ENCODE measurements around the gene EME1. TPM values are rescaled to one million over a fixed set of nuclear protein-coding genes. Genes with fewer than 3 reads are reported as not detected.
A peak's percentile ranks its signal among the peaks of the same experiment; 100 is the strongest.
"Not testable (repeated sequence)": the region's sequence is repeated elsewhere in the genome, so short reads cannot be mapped to it uniquely, and the experiment has no call there.

Gene EME1
- total and polyA plus RNA-seq, 8 donors, result 0.19 to 0.94 (median 0.41) TPM; not detected in 2

DNA sequence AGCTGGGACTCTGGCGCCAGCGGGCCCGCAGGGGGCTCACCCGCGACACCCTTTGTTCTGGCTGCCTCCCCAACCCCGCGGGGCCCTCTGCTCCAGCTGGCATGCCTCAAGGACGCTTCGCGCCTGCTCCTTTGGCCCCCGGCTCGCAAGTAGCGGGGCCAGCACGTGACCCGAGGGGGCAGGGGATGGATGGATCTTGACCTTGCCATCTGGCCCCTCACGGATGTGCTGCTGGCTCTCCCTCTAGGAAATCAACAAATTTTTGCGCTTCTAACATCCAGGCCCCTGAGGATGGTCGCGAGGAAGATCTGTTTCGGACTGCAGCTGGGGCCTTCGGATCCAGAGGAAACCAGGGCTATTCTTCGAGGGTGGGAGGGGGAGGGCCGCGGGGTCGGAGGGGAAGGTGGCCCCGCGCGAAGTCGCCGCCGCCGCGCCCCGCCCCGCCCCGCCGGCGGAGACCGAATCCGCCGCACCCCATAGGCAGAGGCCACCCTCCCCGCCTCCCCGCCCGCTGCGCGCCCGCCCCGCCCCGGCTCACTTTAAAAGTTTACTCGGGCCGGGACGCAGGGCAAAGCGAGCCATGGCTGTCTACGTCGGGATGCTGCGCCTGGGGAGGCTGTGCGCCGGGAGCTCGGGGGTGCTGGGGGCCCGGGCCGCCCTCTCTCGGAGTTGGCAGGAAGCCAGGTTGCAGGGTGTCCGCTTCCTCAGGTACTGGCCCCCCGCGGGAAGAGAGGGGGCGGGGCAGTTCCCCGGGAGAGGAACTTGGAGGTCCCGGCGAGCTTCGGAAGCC, 52.8 kb downstream of the EME1 start, which contains the start of gene ACSF2:
Gene ACSF2, plus strand, starts transcription at position 537 of the 790 bp plus-strand sequence. Its CDS starts 44 bp downstream, at position 581.
- ATAC-seq, result peak; percentile 87 to 92 (median 88)
- Histone ChIP-seq H3K27ac (peak within 1 kb of the TSS; percentile 39 to 76 (median 64)), H3K4me3 (peak within 1 kb of the TSS; percentile 58 to 72 (median 65)), H3K4me1 (peaks cover 12 to 40% (median 34%) of the 10 kb centered on the region in 3 donors), H3K36me3 (no peaks in the 10 kb centered on the region), H3K9me3 (no peaks in the 10 kb centered on the region), H3K27me3 (no peaks in the 10 kb centered on the region)
- no peak for FAIRE-seq
- peak; percentile 70 to 90 (median 77) for DNase-seq
- WGBS, 2 donors, result 0 to 1% methylated on average over 57 to 70 of the region's 70 CpGs
- intact Hi-C loops (cut with DNase I), result no loop called here
- TF ChIP-seq, protein P1, sequence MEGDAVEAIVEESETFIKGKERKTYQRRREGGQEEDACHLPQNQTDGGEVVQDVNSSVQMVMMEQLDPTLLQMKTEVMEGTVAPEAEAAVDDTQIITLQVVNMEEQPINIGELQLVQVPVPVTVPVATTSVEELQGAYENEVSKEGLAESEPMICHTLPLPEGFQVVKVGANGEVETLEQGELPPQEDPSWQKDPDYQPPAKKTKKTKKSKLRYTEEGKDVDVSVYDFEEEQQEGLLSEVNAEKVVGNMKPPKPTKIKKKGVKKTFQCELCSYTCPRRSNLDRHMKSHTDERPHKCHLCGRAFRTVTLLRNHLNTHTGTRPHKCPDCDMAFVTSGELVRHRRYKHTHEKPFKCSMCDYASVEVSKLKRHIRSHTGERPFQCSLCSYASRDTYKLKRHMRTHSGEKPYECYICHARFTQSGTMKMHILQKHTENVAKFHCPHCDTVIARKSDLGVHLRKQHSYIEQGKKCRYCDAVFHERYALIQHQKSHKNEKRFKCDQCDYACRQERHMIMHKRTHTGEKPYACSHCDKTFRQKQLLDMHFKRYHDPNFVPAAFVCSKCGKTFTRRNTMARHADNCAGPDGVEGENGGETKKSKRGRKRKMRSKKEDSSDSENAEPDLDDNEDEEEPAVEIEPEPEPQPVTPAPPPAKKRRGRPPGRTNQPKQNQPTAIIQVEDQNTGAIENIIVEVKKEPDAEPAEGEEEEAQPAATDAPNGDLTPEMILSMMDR (IDR thresholded peaks at IDR 0.05), result no peak

DNA sequence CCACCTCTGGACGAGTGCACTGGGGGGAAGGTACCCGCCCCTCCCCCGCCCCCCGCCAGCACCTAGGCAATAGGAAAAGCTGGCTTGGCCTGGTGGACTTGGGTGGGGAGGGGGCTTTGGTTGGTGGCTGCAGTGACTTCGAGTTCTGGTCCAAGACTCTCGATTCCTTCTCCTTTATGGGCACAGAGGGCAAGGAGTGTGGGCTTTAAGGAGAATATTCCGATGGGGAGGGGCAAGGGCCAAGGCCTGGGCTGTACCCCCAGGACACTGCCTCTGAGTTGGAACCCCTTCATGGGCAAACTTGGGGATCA, 53.4 kb downstream of the EME1 start:
- ATAC-seq (no peak), DNase-seq (no peak), FAIRE-seq (no peak)
- peak overlapping the region; percentile 39 to 76 (median 64) for H3K27ac ChIP-seq
- H3K9me3 ChIP-seq, result no peaks in the 10 kb centered on the region
- TF ChIP-seq, protein P1 (IDR thresholded peaks at IDR 0.05), result no peak
- no peaks in the 10 kb centered on the region for H3K36me3 ChIP-seq
- 3% methylated on average over 7 of the region's 7 CpGs for WGBS, 2 donors
- intact Hi-C loops (cut with DNase I), result no loop called here
- H3K4me3 ChIP-seq, result peak overlapping the region; percentile 58 to 72 (median 65)
- H3K4me1 ChIP-seq, result peaks cover 12 to 39% (median 29%) of the 10 kb centered on the region in 3 donors
- H3K27me3 ChIP-seq, result no peaks in the 10 kb centered on the region

DNA sequence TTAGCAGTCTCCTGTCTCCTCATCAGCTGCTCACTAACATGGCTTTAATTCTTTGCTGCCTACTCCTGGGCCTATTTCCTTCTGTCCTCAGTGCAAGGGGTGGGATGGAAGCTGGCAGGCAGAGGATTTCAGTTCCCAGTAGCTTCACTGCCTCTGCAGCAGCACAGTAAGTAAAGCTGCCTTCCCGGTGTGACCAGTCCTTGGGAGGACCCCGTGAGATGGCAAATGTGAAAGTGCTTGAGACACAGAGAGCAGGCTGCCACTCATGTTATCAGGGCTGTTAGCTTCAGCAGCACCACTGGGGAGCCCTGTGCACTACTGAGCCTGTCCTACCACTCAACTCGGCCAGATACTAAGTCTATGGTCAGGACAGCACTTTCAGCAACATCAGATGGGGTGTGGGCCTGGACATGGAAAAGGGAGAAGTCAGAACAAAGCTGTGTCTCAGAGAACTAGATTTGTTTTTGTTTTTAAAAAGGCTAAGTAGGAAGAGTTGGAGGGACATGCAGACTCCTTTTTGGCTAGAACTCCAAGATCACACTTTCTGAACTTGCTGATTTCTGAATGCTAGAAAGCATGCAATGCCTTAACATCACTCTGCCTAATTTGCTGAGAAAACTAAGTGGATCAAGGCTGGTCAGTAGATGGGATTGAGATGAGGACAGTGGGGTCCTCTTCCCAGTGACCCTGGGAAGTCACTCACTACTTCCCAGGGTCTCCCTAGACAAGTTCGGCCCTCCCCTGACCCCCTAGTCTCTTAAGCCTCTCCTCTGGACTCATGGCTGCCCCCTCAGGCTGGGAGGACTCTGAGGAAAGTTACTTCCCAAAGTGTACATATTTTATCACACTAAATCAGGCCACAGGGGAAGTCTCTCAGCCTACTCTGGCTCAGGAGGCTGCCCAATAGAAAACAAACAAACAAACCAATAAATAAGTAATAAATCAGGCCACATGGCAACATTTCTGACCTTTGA, 54.1 kb downstream of the EME1 start:
- Histone ChIP-seq H3K4me3 (peak overlapping the region; percentile 58 to 72 (median 65)), H3K36me3 (no peaks in the 10 kb centered on the region), H3K4me1 (peaks cover 12 to 32% (median 27%) of the 10 kb centered on the region in 3 donors), H3K27ac (peak overlapping the region; percentile 39 to 76 (median 64)), H3K9me3 (no peaks in the 10 kb centered on the region), H3K27me3 (no peaks in the 10 kb centered on the region)
- no peak for DNase-seq
- TF ChIP-seq, protein P1 (IDR thresholded peaks at IDR 0.05), result no peak
- intact Hi-C loops (cut with DNase I), result no loop called here
- 23 to 33% methylated on average over 4 of the region's 4 CpGs for WGBS, 2 donors
- FAIRE-seq, result no peak
- peak in 3 of 4 donors; percentile 28 to 58 (median 54) for ATAC-seq

DNA sequence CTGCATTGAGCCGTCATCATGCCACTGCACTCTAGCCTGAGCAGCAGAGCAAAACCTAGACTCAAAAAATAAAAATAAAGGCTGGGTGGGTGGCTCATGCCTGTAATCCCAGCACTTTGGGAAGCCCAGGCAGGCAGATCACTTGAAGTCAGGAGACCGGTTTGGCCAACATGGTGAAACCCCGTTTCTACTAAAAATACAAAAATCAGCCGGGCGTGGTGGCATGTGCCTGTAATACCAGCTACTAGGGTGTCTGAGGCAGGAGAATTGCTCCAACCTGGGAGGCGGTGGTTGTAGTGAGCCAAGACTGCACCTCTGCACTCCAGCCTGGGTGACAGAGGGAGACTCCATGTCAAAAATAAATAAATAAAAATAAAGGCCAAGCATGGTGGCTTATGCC, 55.1 kb downstream of the EME1 start:
- H3K4me3 ChIP-seq; intact Hi-C loops (cut with DNase I); H3K9me3 ChIP-seq; H3K36me3 ChIP-seq; H3K27me3 ChIP-seq; DNase-seq; ATAC-seq; H3K27ac ChIP-seq; FAIRE-seq: not testable (repeated sequence)
- 76 to 78% methylated on average over 6 of the region's 6 CpGs for WGBS, 2 donors
- H3K4me1 ChIP-seq, result peaks cover 12 to 29% (median 23%) of the 10 kb centered on the region in 3 donors

DNA sequence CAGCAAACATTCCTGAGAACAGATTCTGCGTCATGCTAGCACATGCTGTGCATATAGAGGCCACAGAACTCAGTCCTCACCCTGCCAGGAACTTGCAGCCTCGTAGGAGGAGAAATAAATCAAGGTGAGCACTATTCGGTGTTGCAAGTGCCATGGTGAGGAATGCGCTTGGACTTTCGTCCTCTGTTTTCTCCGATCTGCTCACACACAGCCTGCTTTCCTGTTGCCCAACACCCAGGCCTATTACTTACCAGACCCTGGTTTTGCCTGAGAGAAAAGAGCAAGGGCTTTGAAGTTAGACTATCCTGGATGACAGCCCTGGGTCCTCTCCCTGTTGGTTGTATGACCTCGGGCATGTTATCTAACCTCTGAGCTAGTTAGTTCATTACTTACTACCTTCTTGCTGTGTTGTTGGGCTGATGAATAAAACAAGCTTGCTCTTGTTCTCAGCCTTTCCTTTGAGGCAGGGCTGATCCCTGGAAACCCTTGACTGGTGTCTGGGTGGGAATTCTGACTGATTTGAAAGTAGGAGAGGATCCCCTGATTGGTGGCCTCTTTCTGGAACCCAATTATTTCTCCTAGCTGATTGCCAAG, 55.9 kb downstream of the EME1 start:
- WGBS, 2 donors, result 60 to 63% methylated on average over 7 of the region's 7 CpGs
- FAIRE-seq (no peak), DNase-seq (no peak), ATAC-seq (no peak)
- H3K9me3 ChIP-seq, result no peaks in the 10 kb centered on the region
- H3K27me3 ChIP-seq, result no peaks in the 10 kb centered on the region
- no peaks in the 10 kb centered on the region for H3K36me3 ChIP-seq
- TF ChIP-seq, protein P1 (IDR thresholded peaks at IDR 0.05), result no peak
- H3K4me1 ChIP-seq, result peaks cover 12 to 21% (median 15%) of the 10 kb centered on the region in 3 donors
- H3K27ac ChIP-seq, result peak overlapping the region in 1 of 4 donors; percentile 47
- intact Hi-C loops (cut with DNase I), result no loop called here
- H3K4me3 ChIP-seq, result no peak overlapping the region
